Transverse colon (tissue), 4 donors: Measurements from ENCODE around the gene PDE7B. TPM values are rescaled to one million over a fixed set of nuclear protein-coding genes. Genes with fewer than 3 reads are reported as not detected.

Source experiments
- DNase-seq: peaks from one replicate; pipeline ENCODE4 v3.0.0-alpha.2; 2019
- H3K27ac ChIP-seq, 4 donors: fragments of 200-600 bp; sonication (generic); 2 replicates each; pipeline ENCODE4 v1.5.1; 2016 to 2018; ENCODE audit warnings: inconsistent platforms in 4 of 4
- H3K27me3 ChIP-seq: fragments of 200-600 bp; sonication (generic); 2 replicates; pipeline ENCODE4 v1.5.1; 2017; ENCODE audit warnings: inconsistent platforms
- H3K36me3 ChIP-seq, 4 donors: fragments of 200-600 bp; sonication (generic); 2 replicates each; pipeline ENCODE4 v1.5.1; 2017 to 2019; ENCODE audit warnings: inconsistent platforms in 4 of 4
- H3K4me1 ChIP-seq, 4 donors: fragments of 200-600 bp; sonication (generic); 2 replicates each; pipeline ENCODE4 v1.5.1; 2017 to 2020; ENCODE audit warnings: inconsistent platforms in 4 of 4
- H3K4me3 ChIP-seq, 4 donors: fragments of 200-600 bp; sonication (generic); 1 replicate in 1 of 4; 2 replicates in 3 of 4; pipeline versions ENCODE4 v1.5.1 to v1.6.1; 2017 to 2019; ENCODE audit warnings: inconsistent platforms in 4 of 4
- H3K9me3 ChIP-seq, 2 donors: fragments of 200-600 bp; sonication (generic); 2 replicates each; pipeline ENCODE4 v1.5.1; 2017 to 2019; ENCODE audit warnings: inconsistent platforms in 2 of 2
- EP300 ChIP-seq: sonication (generic); formaldehyde crosslinking; IDR thresholded peaks from one replicate; pipeline ENCODE4 v1.6.1; 2017; ENCODE audit warnings: antibody characterized with exemption, low read depth
- POLR2A ChIP-seq: fragments of 450-650 bp; IDR thresholded peaks from one replicate; pipeline ENCODE4 v1.6.1; 2016; ENCODE audit warnings: antibody characterized with exemption, mild to moderate bottlenecking, moderate library complexity
- POLR2AphosphoS5 ChIP-seq, 3 donors: sonication (generic); formaldehyde crosslinking; IDR thresholded peaks; one replicate each; pipeline ENCODE4 v1.6.1; 2016; ENCODE audit warnings: antibody characterized with exemption in 3 of 3
- WGBS, 2 donors: methylation state at CpG; one replicate each; pipeline ENCODE4 v1.1.5; 2018; ENCODE audit warnings: low coverage in 1 of 2; 5-methylcytosine and 5-hydroxymethylcytosine counted together
- in situ Hi-C, 4 donors: fragments of 200-750 bp; cut with MboI; loops; one replicate each; pipeline versions ENCODE4 v1.15.0 to v1.15.1; 2017; ENCODE audit warnings: low sequenced_read_pairs in 3 of 4, low pct_ligation_motif_present in 1 of 4, low pct_unique_long_range_greater_than_20kb in 1 of 4
- intact Hi-C: fragments of 100-400 bp; cut with DNase I; formaldehyde crosslinking; loops from one replicate; pipeline ENCODE4 v1.15.1; 2023; ENCODE audit warnings: low total_unique reads
- total RNA-seq, 4 donors: library from RNA; depleted of rRNA; stranded (reverse); fragments of >200 nt; gene quantifications; one replicate each; pipeline ENCODE4 v1.1.0, GENCODE V29; 2016
- TF ChIP-seq, protein P1 (sequence below), 5 experiments: fragments of 200-600 bp in 3 of 5; fragments of 450-650 bp in 2 of 5; sonication (generic) in 3 of 5; IDR thresholded peaks; 1 replicate in 2 of 5; 2 replicates in 3 of 5; pipeline ENCODE4 v1.5.1; 2016 to 2017; ENCODE audit warnings: antibody characterized with exemption in 5 of 5, inconsistent platforms in 3 of 5, mild to moderate bottlenecking in 2 of 5, moderate library complexity in 1 of 5

PDE7B gene
- total RNA-seq, 4 donors from 2014 or later = 0.40 to 2.2 (median 1.4) TPM

DNA sequence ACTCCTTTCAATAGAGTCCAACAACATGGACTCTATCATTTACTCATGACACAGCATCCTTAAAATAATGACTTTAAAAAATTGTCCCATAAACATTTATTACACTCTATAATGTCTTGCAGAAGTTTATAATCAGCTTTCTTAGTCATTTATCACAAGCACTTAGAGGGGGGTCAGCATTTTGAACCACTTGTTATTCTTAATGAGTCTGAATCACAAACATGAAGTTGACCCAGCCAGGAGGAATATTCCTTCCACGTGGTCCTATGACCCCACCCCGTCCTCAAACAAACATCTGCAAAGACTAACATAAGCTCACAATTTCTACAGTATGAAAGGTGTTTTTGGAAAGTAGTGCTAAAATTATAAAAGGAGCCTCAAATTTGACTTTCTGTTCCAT lies 307.5 kb downstream of the PDE7B start:
- WGBS, 2 donors = 45 to 57% methylated on average over 2 of the region's 2 CpGs
- intact Hi-C loops = no loop called here
- H3K27ac ChIP-seq = peak overlapping the region in 1 of 4 donors; percentile 29
- no peaks in the 10 kb centered on the region for H3K9me3 ChIP-seq
- no peaks in the 10 kb centered on the region for H3K27me3 ChIP-seq
- TF ChIP-seq EP300 (no peak), POLR2A (no peak)
- H3K4me1 ChIP-seq = no peaks in the 10 kb centered on the region
- no peaks in the 10 kb centered on the region for H3K36me3 ChIP-seq
- H3K4me3 ChIP-seq = no peak overlapping the region
- no peak for DNase-seq
- in situ Hi-C loops = no loop called here

DNA sequence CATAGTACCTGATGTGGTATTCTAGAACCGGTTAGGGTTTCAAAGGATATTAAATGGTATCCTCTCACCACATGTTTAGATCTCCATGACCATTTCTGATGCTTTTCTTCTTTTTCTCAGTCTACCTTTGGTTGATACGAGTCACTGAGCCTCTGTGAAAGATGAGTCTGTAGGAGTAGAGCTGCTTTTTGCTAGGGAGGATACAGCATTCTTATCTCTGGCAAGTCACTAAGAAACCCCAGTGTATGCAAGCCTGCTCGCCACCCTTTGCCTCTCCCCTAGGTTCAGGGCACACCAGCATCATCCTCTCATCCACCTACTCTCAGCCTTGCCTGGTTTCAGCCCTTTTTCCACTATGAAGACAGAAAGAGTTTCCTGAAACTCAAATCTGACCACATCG lies 308.7 kb downstream of the PDE7B start:
- Histone ChIP-seq H3K4me1 (no peaks in the 10 kb centered on the region), H3K27me3 (no peaks in the 10 kb centered on the region), H3K9me3 (no peaks in the 10 kb centered on the region), H3K4me3 (no peak overlapping the region), H3K36me3 (no peaks in the 10 kb centered on the region), H3K27ac (no peak overlapping the region)
- 80 to 83% methylated on average over 4 of the region's 4 CpGs for WGBS, 2 donors
- in situ Hi-C loops (no loop called here), intact Hi-C loops (no loop called here)
- DNase-seq = no peak
- no peak for TF ChIP-seq POLR2AphosphoS5 (IDR thresholded peaks at IDR 0.05)
- TF ChIP-seq EP300 = no peak
- TF ChIP-seq POLR2A = no peak
- TF ChIP-seq, protein P1, sequence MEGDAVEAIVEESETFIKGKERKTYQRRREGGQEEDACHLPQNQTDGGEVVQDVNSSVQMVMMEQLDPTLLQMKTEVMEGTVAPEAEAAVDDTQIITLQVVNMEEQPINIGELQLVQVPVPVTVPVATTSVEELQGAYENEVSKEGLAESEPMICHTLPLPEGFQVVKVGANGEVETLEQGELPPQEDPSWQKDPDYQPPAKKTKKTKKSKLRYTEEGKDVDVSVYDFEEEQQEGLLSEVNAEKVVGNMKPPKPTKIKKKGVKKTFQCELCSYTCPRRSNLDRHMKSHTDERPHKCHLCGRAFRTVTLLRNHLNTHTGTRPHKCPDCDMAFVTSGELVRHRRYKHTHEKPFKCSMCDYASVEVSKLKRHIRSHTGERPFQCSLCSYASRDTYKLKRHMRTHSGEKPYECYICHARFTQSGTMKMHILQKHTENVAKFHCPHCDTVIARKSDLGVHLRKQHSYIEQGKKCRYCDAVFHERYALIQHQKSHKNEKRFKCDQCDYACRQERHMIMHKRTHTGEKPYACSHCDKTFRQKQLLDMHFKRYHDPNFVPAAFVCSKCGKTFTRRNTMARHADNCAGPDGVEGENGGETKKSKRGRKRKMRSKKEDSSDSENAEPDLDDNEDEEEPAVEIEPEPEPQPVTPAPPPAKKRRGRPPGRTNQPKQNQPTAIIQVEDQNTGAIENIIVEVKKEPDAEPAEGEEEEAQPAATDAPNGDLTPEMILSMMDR (IDR thresholded peaks at IDR 0.05) = no peak

DNA sequence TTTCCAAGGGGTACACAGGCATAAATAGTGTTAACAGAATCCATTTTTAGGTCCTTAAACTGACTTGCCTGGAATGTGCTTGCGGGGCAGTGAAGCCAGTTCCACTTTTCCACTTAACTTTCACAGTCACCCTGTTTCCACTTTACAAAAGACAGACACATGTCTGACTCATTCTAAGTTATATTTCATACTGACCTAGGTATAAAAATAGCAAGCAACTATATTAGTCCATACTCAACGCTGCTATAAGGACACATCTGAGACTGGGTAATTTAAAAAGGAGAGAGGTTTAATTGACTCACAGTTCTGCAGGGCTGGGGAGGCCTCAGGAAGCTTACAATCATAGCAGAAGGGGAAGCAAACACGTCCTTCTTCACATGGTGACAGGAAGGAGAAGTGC lies 310.4 kb downstream of the PDE7B start:
- Histone ChIP-seq H3K4me3 (no peak overlapping the region), H3K9me3 (no peaks in the 10 kb centered on the region), H3K4me1 (no peaks in the 10 kb centered on the region), H3K36me3 (no peaks in the 10 kb centered on the region), H3K27ac (no peak overlapping the region), H3K27me3 (no peaks in the 10 kb centered on the region)
- WGBS, 2 donors = 43 to 58% methylated on average over 1 to 3 of the region's 3 CpGs
- intact Hi-C loops (no loop called here), in situ Hi-C loops (no loop called here)
- TF ChIP-seq, protein P1 (IDR thresholded peaks at IDR 0.05) = no peak
- no peak for TF ChIP-seq POLR2A
- no peak for TF ChIP-seq EP300
- no peak for TF ChIP-seq POLR2AphosphoS5 (IDR thresholded peaks at IDR 0.05)
- DNase-seq = no peak

DNA sequence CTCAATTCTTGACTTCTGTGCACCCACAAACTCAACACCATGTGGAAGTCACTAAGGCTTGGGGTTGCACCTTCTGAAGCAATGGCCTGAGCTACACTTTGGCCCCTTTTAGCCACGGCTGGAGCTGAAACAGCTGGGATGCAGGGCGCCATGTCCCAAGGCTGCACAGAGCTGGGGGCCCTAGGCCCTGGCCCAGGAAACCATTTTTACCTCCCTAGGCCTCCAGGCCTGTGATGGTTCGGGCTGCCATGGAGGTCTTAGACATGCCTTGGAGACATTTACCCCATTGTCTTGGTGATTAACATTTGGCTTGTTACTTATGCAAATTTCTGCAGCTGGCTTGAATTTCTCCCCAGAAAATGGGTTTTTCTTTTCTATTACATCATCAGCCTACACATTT lies 311.8 kb downstream of the PDE7B start:
- no peaks in the 10 kb centered on the region for H3K27me3 ChIP-seq
- intact Hi-C loops = no loop called here
- H3K36me3 ChIP-seq = no peaks in the 10 kb centered on the region
- DNase-seq = no peak
- in situ Hi-C loops = no loop called here
- H3K4me1 ChIP-seq = no peaks in the 10 kb centered on the region
- TF ChIP-seq POLR2AphosphoS5 (IDR thresholded peaks at IDR 0.05) (no peak), POLR2A (no peak), EP300 (no peak)
- TF ChIP-seq, protein P1 (IDR thresholded peaks at IDR 0.05) = no peak
- WGBS, 2 donors = 87% methylated on average over 3 of the region's 3 CpGs; no CpG with 5 or more reads in 1 of the 2 donors
- no peak overlapping the region for H3K27ac ChIP-seq
- H3K4me3 ChIP-seq = no peak overlapping the region
- H3K9me3 ChIP-seq = no peaks in the 10 kb centered on the region

DNA sequence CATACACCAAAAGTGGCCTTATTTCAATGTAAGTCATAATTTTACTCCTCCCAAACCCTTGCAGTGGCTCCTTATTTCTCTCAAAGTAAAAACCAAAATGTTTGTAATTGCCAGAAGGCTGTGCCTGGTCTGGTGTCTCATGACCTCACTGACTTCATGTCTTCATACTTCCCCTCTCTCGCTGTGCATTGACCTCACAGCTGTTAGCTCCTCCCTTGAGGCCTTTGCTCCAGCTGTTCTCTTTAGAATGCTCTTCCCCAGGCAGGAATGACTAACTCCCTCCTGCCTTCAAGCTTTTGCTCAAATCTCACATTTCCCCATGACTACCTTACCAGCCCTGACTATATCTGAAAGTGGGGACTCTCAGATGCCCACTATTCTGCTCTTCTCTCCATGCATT lies 315.3 kb downstream of the PDE7B start:
- Histone ChIP-seq H3K4me3 (no peak overlapping the region), H3K27me3 (no peaks in the 10 kb centered on the region), H3K4me1 (no peaks in the 10 kb centered on the region), H3K36me3 (no peaks in the 10 kb centered on the region), H3K9me3 (no peaks in the 10 kb centered on the region), H3K27ac (no peak overlapping the region)
- in situ Hi-C loops (no loop called here), intact Hi-C loops (no loop called here)
- 88 to 89% methylated on average over 1 of the region's 1 CpG for WGBS, 2 donors
- DNase-seq = no peak
- TF ChIP-seq EP300 = no peak
- TF ChIP-seq POLR2AphosphoS5 (IDR thresholded peaks at IDR 0.05) = no peak
- TF ChIP-seq POLR2A = no peak
- TF ChIP-seq, protein P1 (IDR thresholded peaks at IDR 0.05) = no peak
